Heart left ventricle (tissue), 13 donors: ENCODE measurements around the gene CLEC2L.

Source experiments
- CTCF ChIP-seq, 12 donors: fragments of 200-600 bp; sonication (generic) in 4 of 12; IDR thresholded peaks; one replicate each; pipeline versions ENCODE4 v1.5.0 to v1.8.0; 2018 to 2022; ENCODE audit warnings: antibody characterized with exemption in 12 of 12, mild to moderate bottlenecking in 5 of 12
- POLR2A ChIP-seq, 2 donors: fragments of 450-650 bp; IDR thresholded peaks; one replicate each; pipeline ENCODE4 v1.6.1; 2017; ENCODE audit warnings: antibody characterized with exemption in 2 of 2, mild to moderate bottlenecking in 2 of 2, moderate library complexity in 2 of 2
- donor health status: ischemic (EF 13 %, LVEDD 7.1; RV severe dilation, severe dysfunction).
- donor health status: DM: no; HTN: yes; CAD: no.
- donor health status: DM: no; HTN: no; CAD: no.
- donor health status: ischemic (EF 25% LVEDD 6.9; RV normal size, moderate dysfunction).
- donor health status: ischemic (EF 25% LVEDD 5.7; RV mildly dilated, moderate dysfunction).
- donor health status: ischemic (EF 35%, LVEDD 5.7; RV mildly dilated, moderate dysfunction).
- donor health status: nonischemic (EF 11% LVEDD 7.7; RV severe dilation, severe dysfunction).
- donor health status: DM: yes; HTN: yes; CAD: no.
- donor health status: PGD.
- donor health status: ischemic (EF 29% LVEDD 5.4; RV normal size, mild dysfunction).
- donor health status: nonischemic (EF 23%, LVEDD 6.1; RV moderate dilation, normal function).

DNA sequence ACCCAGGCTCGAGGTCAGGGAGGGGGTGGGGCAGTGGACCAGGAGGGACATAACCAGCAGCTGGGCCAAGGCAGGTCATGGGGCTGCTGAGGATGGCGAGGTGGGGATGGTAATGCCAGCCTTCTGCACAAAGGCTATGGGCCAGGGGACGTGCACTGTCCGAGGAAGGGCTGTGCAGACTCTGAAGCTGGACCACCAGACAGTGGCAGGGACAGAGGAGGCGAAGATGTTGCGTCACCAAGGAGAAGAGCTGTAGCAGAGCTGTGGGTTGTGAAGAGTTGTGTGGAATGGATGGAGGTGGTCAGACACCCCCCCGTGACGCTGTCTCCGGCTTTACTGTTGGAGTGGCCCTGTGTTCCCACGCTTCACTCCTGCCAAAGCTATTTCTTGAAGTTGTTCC lies 1.8 kb downstream of the CLEC2L start:
- TF ChIP-seq CTCF (IDR thresholded peaks at IDR 0.05) (no peak), POLR2A (IDR thresholded peaks at IDR 0.05) (no peak)
